SH-SY5Y (cell line): ENCODE data around the gene IQGAP1.

Source experiments
- GATA2 ChIP-seq: IDR thresholded peaks from 2 replicates; pipeline ENCODE4 v1.6.1; 2011; ENCODE audit warnings: mild to moderate bottlenecking, low read depth, low read length
- GATA3 ChIP-seq: IDR thresholded peaks from 2 replicates; pipeline ENCODE4 v1.6.1; 2011; ENCODE audit warnings: low read depth, mild to moderate bottlenecking, low read length, moderate library complexity

DNA sequence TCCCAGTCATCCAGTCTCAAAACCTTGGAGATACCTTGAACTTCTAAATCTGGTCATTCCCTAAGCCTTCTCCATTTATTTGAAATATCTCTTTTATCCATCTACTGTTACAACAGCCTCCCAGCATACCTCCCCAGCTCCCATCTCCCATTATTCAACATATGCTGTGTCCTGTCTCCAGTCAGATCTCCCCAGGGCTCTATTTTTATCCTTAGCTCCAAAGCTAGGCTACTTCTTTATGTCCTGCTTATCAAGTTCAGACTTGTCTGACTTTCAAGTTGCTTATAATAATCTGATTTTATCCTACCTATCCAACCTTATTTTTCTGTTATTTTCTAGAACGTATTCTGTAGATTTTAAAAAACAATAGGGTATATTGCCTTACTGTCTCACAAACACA, 44.2 kb downstream of the IQGAP1 start:
- TF ChIP-seq GATA2 (no peak), GATA3 (no peak)
